Measurements from ENCODE around the gene RHOB. TPM values are rescaled to one million over a fixed set of nuclear protein-coding genes. Genes with fewer than 3 reads are reported as not detected.

The RHOB gene
- total and polyA plus RNA-seq, 2 of the 13 experiments (the other 11 are each of a cell fraction or from before 2014, with no cell fraction given), result 192 to 268 TPM

GRCh38 chr2:20449501-20450200 is 2.8 kb downstream of the RHOB start (continued):
- TF ChIP-seq, protein P1, sequence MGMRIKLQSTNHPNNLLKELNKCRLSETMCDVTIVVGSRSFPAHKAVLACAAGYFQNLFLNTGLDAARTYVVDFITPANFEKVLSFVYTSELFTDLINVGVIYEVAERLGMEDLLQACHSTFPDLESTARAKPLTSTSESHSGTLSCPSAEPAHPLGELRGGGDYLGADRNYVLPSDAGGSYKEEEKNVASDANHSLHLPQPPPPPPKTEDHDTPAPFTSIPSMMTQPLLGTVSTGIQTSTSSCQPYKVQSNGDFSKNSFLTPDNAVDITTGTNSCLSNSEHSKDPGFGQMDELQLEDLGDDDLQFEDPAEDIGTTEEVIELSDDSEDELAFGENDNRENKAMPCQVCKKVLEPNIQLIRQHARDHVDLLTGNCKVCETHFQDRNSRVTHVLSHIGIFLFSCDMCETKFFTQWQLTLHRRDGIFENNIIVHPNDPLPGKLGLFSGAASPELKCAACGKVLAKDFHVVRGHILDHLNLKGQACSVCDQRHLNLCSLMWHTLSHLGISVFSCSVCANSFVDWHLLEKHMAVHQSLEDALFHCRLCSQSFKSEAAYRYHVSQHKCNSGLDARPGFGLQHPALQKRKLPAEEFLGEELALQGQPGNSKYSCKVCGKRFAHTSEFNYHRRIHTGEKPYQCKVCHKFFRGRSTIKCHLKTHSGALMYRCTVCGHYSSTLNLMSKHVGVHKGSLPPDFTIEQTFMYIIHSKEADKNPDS (CRISPR knock-in tag; IDR thresholded peaks at IDR 0.05), result no peak
- no peak for TF ChIP-seq MYNN (CRISPR knock-in tag; IDR thresholded peaks at IDR 0.05; ENCODE audit: low read depth)
- TF ChIP-seq GZF1 (CRISPR knock-in tag; IDR thresholded peaks at IDR 0.05), result no peak
- TF ChIP-seq POLR2AphosphoS2 (IDR thresholded peaks at IDR 0.05; ENCODE audit: low read depth, low read length), result peak; percentile 99
- no peak for TF ChIP-seq ZNF101 (CRISPR knock-in tag; IDR thresholded peaks at IDR 0.05; ENCODE audit: borderline replicate concordance, low read depth)
- TF ChIP-seq YY1 (IDR thresholded peaks at IDR 0.05; ENCODE audit: insufficient read depth, insufficient replicate concordance, low read depth, low read length), result peak; percentile 12
- TF ChIP-seq NONO (IDR thresholded peaks at IDR 0.05), result no peak
- TF ChIP-seq NONO (CRISPR knock-in tag; conservative IDR thresholded peaks at IDR 0.05), result 0 out of 2 replicates have a peak, but pooled peaks have one; percentile 51
- TF ChIP-seq TBX2 (CRISPR knock-in tag; IDR thresholded peaks at IDR 0.05; ENCODE audit: borderline replicate concordance), result 0 out of 2 replicates have a peak, but pooled peaks have one; percentile 2
- no peak for TF ChIP-seq ZBTB33 (CRISPR knock-in tag; IDR thresholded peaks at IDR 0.05)
- no peak for TF ChIP-seq RCOR2 (CRISPR knock-in tag; IDR thresholded peaks at IDR 0.05)
- no peak for TF ChIP-seq ZFP90 (CRISPR knock-in tag; IDR thresholded peaks at IDR 0.05; ENCODE audit: borderline replicate concordance)
- no peak for TF ChIP-seq RXRA (CRISPR knock-in tag; IDR thresholded peaks at IDR 0.05)
- no peak for TF ChIP-seq ZNF597 (CRISPR knock-in tag; IDR thresholded peaks at IDR 0.05)
- TF ChIP-seq, protein P2, sequence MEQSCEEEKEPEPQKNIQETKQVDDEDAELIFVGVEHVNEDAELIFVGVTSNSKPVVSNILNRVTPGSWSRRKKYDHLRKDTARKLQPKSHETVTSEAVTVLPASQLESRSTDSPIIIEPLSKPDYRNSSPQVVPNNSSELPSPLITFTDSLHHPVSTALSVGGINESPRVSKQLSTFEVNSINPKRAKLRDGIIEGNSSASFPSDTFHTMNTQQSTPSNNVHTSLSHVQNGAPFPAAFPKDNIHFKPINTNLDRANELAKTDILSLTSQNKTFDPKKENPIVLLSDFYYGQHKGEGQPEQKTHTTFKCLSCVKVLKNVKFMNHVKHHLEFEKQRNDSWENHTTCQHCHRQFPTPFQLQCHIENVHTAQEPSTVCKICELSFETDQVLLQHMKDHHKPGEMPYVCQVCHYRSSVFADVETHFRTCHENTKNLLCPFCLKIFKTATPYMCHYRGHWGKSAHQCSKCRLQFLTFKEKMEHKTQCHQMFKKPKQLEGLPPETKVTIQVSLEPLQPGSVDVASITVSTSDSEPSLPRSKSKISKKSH (CRISPR knock-in tag; IDR thresholded peaks at IDR 0.05; ENCODE audit: borderline replicate concordance), result no peak
- TF ChIP-seq IKZF1 (IDR thresholded peaks at IDR 0.05), result no peak
- no peak for TF ChIP-seq MLLT10 (CRISPR knock-in tag; IDR thresholded peaks at IDR 0.05)
- no peak for TF ChIP-seq SMARCC2 (IDR thresholded peaks at IDR 0.05)
- no peak for TF ChIP-seq GATA4 (IDR thresholded peaks at IDR 0.05; ENCODE audit: borderline replicate concordance, low read depth)
- no peak for TF ChIP-seq ZNF891 (CRISPR knock-in tag; IDR thresholded peaks at IDR 0.05)
- TF ChIP-seq ZNF432 (CRISPR knock-in tag; IDR thresholded peaks at IDR 0.05; ENCODE audit: borderline replicate concordance), result no peak
- TF ChIP-seq ZBTB1 (CRISPR knock-in tag; IDR thresholded peaks at IDR 0.05; ENCODE audit: borderline replicate concordance), result no peak
- peak; percentile 32; the same call in 1 of the 2 replicates for TF ChIP-seq MIXL1 (CRISPR knock-in tag; IDR thresholded peaks at IDR 0.05)
